GM12878 (cell line): ENCODE data around the gene ABL2. TPM values are rescaled to one million over a fixed set of nuclear protein-coding genes. Genes with fewer than 3 reads are reported as not detected.

Experiments
- ATAC-seq: fragments of 200-7000 bp; cut with Tn5 transposase; 3 replicates; pipeline ENCODE4 v1.9.1; 2020; ENCODE audit warnings: mild to moderate bottlenecking, moderate library complexity
- BruUV-seq: library from RNA; stranded (reverse); fragments of 400-500 nt; replicated peaks from 2 replicates; lab custom pipeline; 2021; lab: Mats Ljungman, UMichigan
- CTCF ChIA-PET: fragments of 300-600 bp; sonication (Branson Sonifier 250); formaldehyde crosslinking; extraction: SDS; loops from one replicate; lab custom pipeline; 2021; ENCODE audit warnings: inconsistent platforms; lab: Yijun Ruan, JAX
- POLR2A ChIA-PET: fragments of 350-600 bp; formaldehyde crosslinking; extraction: SDS; loops from one replicate; lab custom pipeline; 2021; ENCODE audit warnings: inconsistent platforms; lab: Charles Lee
- RAD21 ChIA-PET: fragments of 300-600 bp; sonication (Branson Sonifier 250); formaldehyde crosslinking; loops from one replicate; lab custom pipeline; 2023; ENCODE audit warnings: antibody characterized with exemption; ENCODE audit not compliant: unreplicated experiment; lab: Charles Lee
- SMC1A ChIA-PET: fragments of 300-600 bp; sonication (Branson Sonifier 250); formaldehyde crosslinking; loops from one replicate; lab custom pipeline; 2023; ENCODE audit not compliant: unreplicated experiment, uncharacterized antibody; lab: Charles Lee
- DNase-seq: peaks from one replicate; pipeline ENCODE4 v3.0.0-alpha.2; 2011; ENCODE audit warnings: low read depth, low spot score
- FAIRE-seq: peaks from 3 replicates; lab custom pipeline; 2011; peaks lifted over from hg19 to GRCh38; lab: Jason Lieb, UNC
- H2AFZ ChIP-seq: 2 replicates; pipeline ENCODE4 v1.6.0; 2011; ENCODE audit warnings: low read depth, low read length, control low read depth; ENCODE audit not compliant: control insufficient read depth
- H3K27ac ChIP-seq: 2 replicates; pipeline ENCODE4 v1.5.1; 2011; ENCODE audit warnings: control low read depth; ENCODE audit not compliant: control insufficient read depth, insufficient read depth
- H3K27me3 ChIP-seq, 2 experiments: replicated peaks in 1 of 2; 2 replicates each; pipeline versions ENCODE4 v1.6.0 to v1.6.1; 2011; ENCODE audit warnings: low read length in 1 of 2; ENCODE audit not compliant: control insufficient read depth in 2 of 2, insufficient read depth in 2 of 2
- H3K36me3 ChIP-seq, 2 experiments: 2 replicates each; pipeline ENCODE4 v1.5.1; 2011; ENCODE audit warnings: low read length in 1 of 2; ENCODE audit not compliant: control insufficient read depth in 2 of 2, insufficient read depth in 2 of 2
- H3K4me1 ChIP-seq: 2 replicates; pipeline ENCODE4 v1.6.1; 2011; ENCODE audit warnings: mild to moderate bottlenecking, low read length, moderate library complexity, mixed read lengths; ENCODE audit not compliant: control insufficient read depth, insufficient read depth
- H3K4me2 ChIP-seq: 2 replicates; pipeline ENCODE4 v1.6.0; 2011; ENCODE audit warnings: control low read depth; ENCODE audit not compliant: control insufficient read depth, insufficient read depth
- H3K4me3 ChIP-seq: fragments of 200-600 bp; sonication (generic); 2 replicates; pipeline ENCODE4 v1.5.1; 2016
- H3K79me2 ChIP-seq: 2 replicates; pipeline ENCODE4 v1.6.0; 2011; ENCODE audit warnings: low read length; ENCODE audit not compliant: control insufficient read depth, insufficient read depth
- H3K9ac ChIP-seq: 2 replicates; pipeline ENCODE4 v1.8.0; 2011; ENCODE audit warnings: low read length, control low read depth, mixed read lengths; ENCODE audit not compliant: control insufficient read depth, insufficient read depth
- H3K9me3 ChIP-seq: replicated peaks from 3 replicates; pipeline ENCODE4 v1.5.1; 2011; ENCODE audit warnings: mild to moderate bottlenecking, low read length; ENCODE audit not compliant: control insufficient read depth, insufficient read depth
- H4K20me1 ChIP-seq: 2 replicates; pipeline ENCODE4 v1.6.0; 2011; ENCODE audit not compliant: control insufficient read depth, insufficient read depth
- CBFB ChIP-seq: IDR thresholded peaks from 2 replicates; pipeline ENCODE4 v1.6.1; 2016; ENCODE audit warnings: antibody characterized with exemption, low read depth
- DPF2 ChIP-seq: fragments of 450-650 bp; IDR thresholded peaks from 2 replicates; pipeline ENCODE4 v1.6.1; 2017; ENCODE audit warnings: mild to moderate bottlenecking
- HDAC6 ChIP-seq: fragments of 200-600 bp; sonication (generic); IDR thresholded peaks from one replicate; pipeline ENCODE4 v1.8.0; 2017; ENCODE audit warnings: antibody characterized with exemption; ENCODE audit not compliant: unreplicated experiment
- POLR2A ChIP-seq: IDR thresholded peaks from 2 replicates; pipeline ENCODE4 v1.6.1; 2011; ENCODE audit warnings: low read depth, mild to moderate bottlenecking, low read length
- RUNX3 ChIP-seq: IDR thresholded peaks from 2 replicates; pipeline ENCODE4 v1.6.1; 2012; ENCODE audit warnings: low read length, inconsistent platforms
- ZBTB33 ChIP-seq: fragments of 450-650 bp; IDR thresholded peaks from 2 replicates; pipeline ENCODE4 v1.6.1; 2017; ENCODE audit warnings: mild to moderate bottlenecking
- ZNF217 ChIP-seq: fragments of 450-650 bp; IDR thresholded peaks from 2 replicates; pipeline ENCODE4 v1.6.1; 2017; ENCODE audit warnings: antibody characterized with exemption, mild to moderate bottlenecking
- WGBS: methylation state at CpG from one replicate; pipeline ENCODE4 v1.1.6; 2016; ENCODE audit warnings: low lambda C conversion rate; ENCODE audit not compliant: insufficient replicate concordance, insufficient coverage; ENCODE audit errors: missing lambda C conversion rate; 5-methylcytosine and 5-hydroxymethylcytosine counted together
- in situ Hi-C: fragments of 300-500 bp; cut with MboI; formaldehyde crosslinking; loops from 9 replicates; pipeline ENCODE4 v1.14.3; 2018; ENCODE audit warnings: mixed read lengths
- intact Hi-C: fragments of 100-400 bp; cut with micrococcal nuclease; formaldehyde crosslinking; loops from one replicate; pipeline ENCODE4 v1.14.2; 2022; ENCODE audit not compliant: unreplicated experiment
- polyA plus RNA-seq, 11 experiments: library from polyadenylated mRNA; depleted of rRNA in 4 of 11; unstranded in 6 of 11; stranded (reverse) in 5 of 11; fragments of >200 nt; fragmentation: Nextera tagmentation in 4 of 11; fragmentation: Illumina TruSeq in 1 of 11; extraction: Ambion mirVana in 4 of 11; extraction: Trizol in 1 of 11; gene quantifications; 1 replicate in 1 of 11; 2 replicates in 10 of 11; pipeline versions ENCODE4 v1.2.1 to v1.2.3, GENCODE V29; 2011 to 2016; ENCODE audit warnings: inconsistent platforms in 2 of 11, missing spikeins in 2 of 11, low read depth in 1 of 11
- total RNA-seq, 4 experiments: library from RNA; depleted of rRNA in 3 of 4; stranded (reverse); fragments of >200 nt in 3 of 4; fragmentation: Illumina TruSeq in 1 of 4; extraction: Trizol in 1 of 4; gene quantifications; 2 replicates each; pipeline versions ENCODE4 v1.2.1 to v1.2.3, GENCODE V29; 2013 to 2021

The ABL2 gene
- total and polyA plus RNA-seq, 10 of the 15 experiments (the other 5 are each of a cell fraction or from before 2014, with no cell fraction given) = 0.57 to 9.4 (median 3.6) TPM

- Histone ChIP-seq H3K4me2 (no peak overlapping the region), H2AFZ (no peak overlapping the region), H3K9me3 (no peaks in the 10 kb centered on the region), H3K4me3 (no peak overlapping the region), H3K79me2 (no peaks in the 10 kb centered on the region), H3K4me1 (peaks cover 6% of the 10 kb centered on the region), H3K27ac (no peak overlapping the region), H3K36me3 (peaks cover 0 to 2% of the 10 kb centered on the region in 2 experiments; a peak in 2 of 4 replicates), H4K20me1 (no peaks in the 10 kb centered on the region), H3K9ac (no peak overlapping the region), H3K27me3 (no peaks in the 10 kb centered on the region)
- intact Hi-C loops (no loop called here), in situ Hi-C loops (no loop called here)
- POLR2A ChIA-PET = no interaction called here
- no TSS peak for BruUV-seq
- SMC1A ChIA-PET = interaction anchor here (0.6 to 1.6 kb wide), 4 partner anchors 12 to 240 kb away, joined by 3 to 4 read pairs (median 3); no protein-coding TSS in a partner anchor
- DNase-seq (no peak), ATAC-seq (no peak), FAIRE-seq (peak; percentile 38)
- TF ChIP-seq ZNF217 (no peak), HDAC6 (no peak), DPF2 (no peak), POLR2A (no peak), RUNX3 (no peak), CBFB (no peak), ZBTB33 (0 out of 2 replicates have a peak, but pooled peaks have one; percentile 19)
- RAD21 ChIA-PET = interaction anchor here (1.4 kb wide), 1 partner anchor 24 kb away, joined by 3 read pairs; no protein-coding TSS in a partner anchor
- CTCF ChIA-PET = interaction anchor here (0.6 kb wide), 2 partner anchors 818 to 1981 kb away, joined by 3 to 5 read pairs; no protein-coding TSS in a partner anchor
- 100% methylated on average over 4 of the region's 4 CpGs for WGBS
Observed at GRCh38 chr1:179128520-179128919, 101.0 kb downstream of the ABL2 start.
